Thoracic aorta endothelial cell (primary cell): ENCODE results near the gene FGF18. TPM values are rescaled to one million over a fixed set of nuclear protein-coding genes. Genes with fewer than 3 reads are reported as not detected.

Source experiments
- small RNA-seq: library from RNA; depleted of rRNA; stranded (forward); fragments of <200 nt; gene quantifications from one replicate; pipeline ENCODE3, GENCODE V24; 2012
- total RNA-seq: library from RNA; depleted of rRNA; stranded (reverse); fragments of >200 nt; gene quantifications from 2 replicates; pipeline ENCODE4 v1.2.3, GENCODE V29; 2012

Gene FGF18
- 0.07 TPM in 1 of 2 replicates, not detected in the other for total RNA-seq

GRCh38 chr5:171418982-171419687 is at the start of gene FGF18:
Gene FGF18 (plus strand): TSS chr5:171419647. CDS start chr5:171420200, 553 bp downstream.

GRCh38 chr5:171387345-171387969 is 32.0 kb upstream of the FGF18 start, which contains the start of gene NPM1:
Gene NPM1 (plus strand): TSS chr5:171387849. CDS start chr5:171387949, 100 bp downstream.

Small RNA genes lying within 50 kb of the gene (small RNA-seq; reads per million reads assigned to genes)
- not detected for gene MIR3912

Other genes starting within 250 kb of the FGF18 start
- gene TLX3, start 110.4 kb upstream of the FGF18 start, total RNA-seq = not detected in 2 replicates
- 2,311 and 2,350 TPM in 2 replicates for gene NPM1, start 31.8 kb upstream of the FGF18 start, total RNA-seq